HG03575 (cell line): Measurements from ENCODE around the gene IL11.
A peak's percentile ranks its signal among the peaks of the same experiment; 100 is the strongest.

Source experiments
- ATAC-seq: cut with Tn5 transposase; IDR thresholded peaks from one replicate; pipeline ENCODE4 v1.9.1; 2021; ENCODE audit not compliant: unreplicated experiment, insufficient number of reproducible peaks, low FRiP score; ENCODE audit errors: extremely low read depth

Gene IL11

GRCh38 chr19:55391702-55392615, 21.7 kb upstream of the IL11 start:
- ATAC-seq, result no peak

GRCh38 chr19:55391191-55391670, 21.0 kb upstream of the IL11 start:
- ATAC-seq, result no peak

GRCh38 chr19:55390461-55390880, 20.2 kb upstream of the IL11 start:
- ATAC-seq, result no peak

- no peak for ATAC-seq
These were observed 19.4 kb upstream of the IL11 start for GRCh38 chr19:55389386-55390317.

GRCh38 chr19:55387736-55388497, 17.7 kb upstream of the IL11 start:
- ATAC-seq, result no peak

- ATAC-seq, result no peak
These were observed 16.3 kb upstream of the IL11 start for GRCh38 chr19:55386493-55386971.

- ATAC-seq, result peak; percentile 62
These were observed 15.6 kb upstream of the IL11 start, which contains the start of gene RPL28 for GRCh38 chr19:55385724-55386492. RPL28 (plus strand) TSS chr19:55385932; CDS start chr19:55386358, 426 bp downstream.

- peak; percentile 32 for ATAC-seq
These were observed 14.9 kb upstream of the IL11 start for GRCh38 chr19:55384920-55385723.

GRCh38 chr19:55384131-55384919, 14.1 kb upstream of the IL11 start, which contains the start of gene TMEM238:
TMEM238 (minus strand) TSS chr19:55384292; CDS start chr19:55384259, 33 bp downstream.
- ATAC-seq, result no peak

- ATAC-seq, result no peak
These were observed 13.2 kb upstream of the IL11 start for GRCh38 chr19:55383279-55384130.

- no peak for ATAC-seq
These were observed 12.3 kb upstream of the IL11 start for GRCh38 chr19:55382522-55383054.

GRCh38 chr19:55382013-55382412, 11.8 kb upstream of the IL11 start:
- no peak for ATAC-seq

GRCh38 chr19:55379174-55379573, 8.9 kb upstream of the IL11 start:
- ATAC-seq, result no peak

- ATAC-seq, result no peak
These were observed 7.3 kb upstream of the IL11 start for GRCh38 chr19:55377356-55378131.
